ENCODE data around the gene ANKRD12. TPM values are rescaled to one million over a fixed set of nuclear protein-coding genes. Genes with fewer than 3 reads are reported as not detected.
"Not testable (repeated sequence)": the region's sequence is repeated elsewhere in the genome, so short reads cannot be mapped to it uniquely, and the experiment has no call there.

The ANKRD12 gene
- total RNA-seq, 2 donors from 2014 or later, result 22.3 to 32.3 TPM

DNA sequence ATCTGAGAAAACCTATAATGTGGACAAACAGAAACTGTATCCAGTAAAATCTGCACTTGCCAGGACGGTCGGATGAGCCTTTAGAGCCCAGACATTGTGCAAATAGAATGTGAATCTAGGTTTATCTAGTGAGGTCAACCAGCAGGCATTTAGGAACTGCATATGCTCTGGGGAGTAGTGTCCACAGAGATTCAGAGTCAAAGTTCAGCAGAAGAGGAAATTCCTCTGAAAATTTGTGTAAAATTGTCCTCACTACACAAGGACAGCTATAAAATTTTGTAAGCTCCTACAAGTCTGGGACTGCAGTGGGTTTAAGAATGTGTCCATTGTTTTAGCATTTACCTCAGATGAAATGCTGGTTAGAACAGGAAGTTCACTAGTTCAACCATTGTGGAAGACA is 43.9 kb upstream of the ANKRD12 start:
- no peaks in the 10 kb centered on the region for H3K36me3 ChIP-seq
- no peaks in the 10 kb centered on the region for H3K4me1 ChIP-seq
- no peak overlapping the region for H3K27ac ChIP-seq
- H3K4me3 ChIP-seq, result no peak overlapping the region
- no peak for DNase-seq (ENCODE audit: low spot score)
- no peaks in the 10 kb centered on the region for H3K27me3 ChIP-seq
- H3K9me3 ChIP-seq, result no peaks in the 10 kb centered on the region
- TF ChIP-seq, protein P1, sequence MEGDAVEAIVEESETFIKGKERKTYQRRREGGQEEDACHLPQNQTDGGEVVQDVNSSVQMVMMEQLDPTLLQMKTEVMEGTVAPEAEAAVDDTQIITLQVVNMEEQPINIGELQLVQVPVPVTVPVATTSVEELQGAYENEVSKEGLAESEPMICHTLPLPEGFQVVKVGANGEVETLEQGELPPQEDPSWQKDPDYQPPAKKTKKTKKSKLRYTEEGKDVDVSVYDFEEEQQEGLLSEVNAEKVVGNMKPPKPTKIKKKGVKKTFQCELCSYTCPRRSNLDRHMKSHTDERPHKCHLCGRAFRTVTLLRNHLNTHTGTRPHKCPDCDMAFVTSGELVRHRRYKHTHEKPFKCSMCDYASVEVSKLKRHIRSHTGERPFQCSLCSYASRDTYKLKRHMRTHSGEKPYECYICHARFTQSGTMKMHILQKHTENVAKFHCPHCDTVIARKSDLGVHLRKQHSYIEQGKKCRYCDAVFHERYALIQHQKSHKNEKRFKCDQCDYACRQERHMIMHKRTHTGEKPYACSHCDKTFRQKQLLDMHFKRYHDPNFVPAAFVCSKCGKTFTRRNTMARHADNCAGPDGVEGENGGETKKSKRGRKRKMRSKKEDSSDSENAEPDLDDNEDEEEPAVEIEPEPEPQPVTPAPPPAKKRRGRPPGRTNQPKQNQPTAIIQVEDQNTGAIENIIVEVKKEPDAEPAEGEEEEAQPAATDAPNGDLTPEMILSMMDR (IDR thresholded peaks at IDR 0.05), result no peak

DNA sequence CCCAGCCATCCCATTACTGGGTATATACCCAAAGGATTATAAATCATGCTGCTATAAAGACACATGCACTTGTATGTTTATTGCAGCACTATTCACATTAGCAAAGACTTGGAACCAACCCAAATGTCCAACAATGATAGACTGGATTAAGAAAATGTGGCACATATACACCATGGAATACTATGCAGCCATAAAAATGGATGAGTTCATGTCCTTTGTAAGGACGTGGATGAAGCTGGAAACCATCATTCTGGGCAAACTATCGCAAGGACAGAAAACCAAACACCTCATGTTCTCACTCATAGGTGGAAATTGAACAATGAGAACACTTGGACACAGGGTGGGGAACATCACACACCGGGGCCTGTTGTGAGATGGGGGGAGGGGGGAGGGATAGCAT is 43.5 kb upstream of the ANKRD12 start:
- not testable (repeated sequence) for H3K27me3 ChIP-seq; H3K4me1 ChIP-seq; H3K27ac ChIP-seq; H3K9me3 ChIP-seq; H3K36me3 ChIP-seq; DNase-seq (ENCODE audit: low spot score); H3K4me3 ChIP-seq

DNA sequence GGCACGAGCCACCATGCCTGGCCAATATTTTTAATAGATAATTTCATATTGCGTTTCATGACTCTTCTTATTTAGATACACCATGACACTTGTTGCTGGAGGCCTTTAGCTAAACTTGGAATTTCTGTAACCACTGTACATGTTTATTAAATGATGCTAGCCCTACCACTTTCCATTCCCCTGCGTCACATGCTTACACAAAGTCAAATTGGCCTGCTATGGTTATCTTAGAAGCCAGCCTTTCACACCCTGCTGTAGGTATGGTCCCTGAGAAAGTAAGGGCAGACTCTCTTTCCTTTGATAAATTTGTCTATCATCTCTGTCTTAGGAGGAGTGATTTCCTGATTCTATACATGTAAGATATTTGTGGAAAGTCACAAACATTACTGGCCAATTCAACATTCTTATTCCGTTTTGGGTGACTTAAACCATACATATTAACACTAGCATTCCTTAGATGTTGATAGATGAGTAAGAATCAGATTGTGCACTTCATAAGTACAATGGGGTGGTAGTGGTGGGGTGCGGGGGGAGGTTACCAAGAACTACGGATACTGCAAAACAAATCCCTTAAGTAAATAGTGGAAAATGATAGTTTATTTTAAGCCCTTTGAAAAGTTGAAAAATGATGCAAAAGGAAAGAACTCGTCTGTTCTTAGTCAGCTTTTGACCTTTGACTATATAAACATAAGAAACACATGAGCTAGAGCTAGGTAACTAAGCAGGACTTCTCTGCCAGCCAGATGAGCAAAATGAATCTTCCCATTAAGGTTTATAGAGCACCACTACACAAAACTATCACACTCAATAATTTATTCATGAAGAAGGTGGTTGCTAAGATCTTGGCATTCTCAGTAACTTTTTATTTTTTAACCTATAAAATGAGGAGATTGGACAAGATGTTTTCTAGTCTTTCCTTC is 42.0 kb upstream of the ANKRD12 start:
- TF ChIP-seq, protein P1 (IDR thresholded peaks at IDR 0.05), result no peak
- no peak overlapping the region for H3K27ac ChIP-seq
- H3K4me3 ChIP-seq, result no peak overlapping the region
- H3K9me3 ChIP-seq, result no peaks in the 10 kb centered on the region
- H3K27me3 ChIP-seq, result no peaks in the 10 kb centered on the region
- no peak for DNase-seq (ENCODE audit: low spot score)
- H3K36me3 ChIP-seq, result no peaks in the 10 kb centered on the region
- H3K4me1 ChIP-seq, result no peaks in the 10 kb centered on the region

DNA sequence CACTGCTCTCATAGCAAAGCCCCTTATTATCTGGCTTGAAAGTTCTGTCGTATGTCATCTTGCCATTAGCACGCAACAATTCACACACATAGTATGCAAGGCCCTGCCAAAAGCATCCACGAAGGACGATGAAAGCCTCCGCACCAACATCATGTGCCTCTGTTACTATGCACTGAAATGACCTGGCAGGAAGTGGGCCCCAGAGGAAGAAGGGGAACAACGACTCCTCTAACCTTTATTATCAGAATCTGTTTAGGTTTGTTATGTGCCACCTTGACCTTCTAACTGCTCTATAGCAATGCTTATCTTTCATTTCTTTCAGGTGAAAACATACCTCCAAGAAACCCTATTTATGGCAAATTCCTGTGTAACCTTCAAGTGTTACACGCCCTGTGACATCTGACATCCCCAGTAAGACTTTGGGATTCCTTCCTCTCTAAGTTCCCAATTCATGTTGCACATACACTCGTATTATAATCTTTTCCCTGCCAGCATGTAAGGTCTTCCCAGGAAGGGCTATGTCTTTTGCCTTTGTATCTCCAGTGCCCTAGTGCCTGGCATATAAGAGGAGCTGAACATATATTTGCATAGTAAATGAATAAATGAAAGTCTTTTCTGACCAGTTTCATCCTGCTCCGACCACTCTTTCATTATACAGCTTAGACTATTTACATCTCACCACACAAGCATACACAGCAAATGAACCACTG is 41.1 kb upstream of the ANKRD12 start:
- Histone ChIP-seq H3K4me3 (no peak overlapping the region), H3K27ac (no peak overlapping the region), H3K4me1 (no peaks in the 10 kb centered on the region), H3K9me3 (no peaks in the 10 kb centered on the region), H3K27me3 (no peaks in the 10 kb centered on the region), H3K36me3 (no peaks in the 10 kb centered on the region)
- DNase-seq (ENCODE audit: low spot score), result no peak
- TF ChIP-seq, protein P1 (IDR thresholded peaks at IDR 0.05), result no peak

DNA sequence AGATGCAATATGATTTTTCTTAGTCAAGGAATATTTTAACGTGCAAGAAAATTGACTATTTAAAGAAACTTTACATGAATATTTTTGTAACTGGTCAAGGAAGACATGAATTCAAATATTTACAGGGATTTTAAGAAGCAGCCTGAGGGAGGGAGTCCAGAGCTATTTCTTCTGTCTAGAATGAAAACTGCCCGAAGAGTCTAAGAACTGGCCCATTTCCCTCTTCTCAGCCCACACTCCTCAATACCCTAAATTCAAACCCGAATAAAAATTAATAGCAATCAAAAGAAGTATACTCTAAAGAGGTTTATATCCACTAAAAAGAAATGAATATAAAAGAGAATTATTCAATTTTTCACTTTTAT is 40.6 kb upstream of the ANKRD12 start:
- Histone ChIP-seq H3K4me1 (no peaks in the 10 kb centered on the region), H3K9me3 (no peaks in the 10 kb centered on the region), H3K36me3 (no peaks in the 10 kb centered on the region), H3K27me3 (no peaks in the 10 kb centered on the region), H3K27ac (no peak overlapping the region), H3K4me3 (no peak overlapping the region)
- no peak for DNase-seq (ENCODE audit: low spot score)
- TF ChIP-seq, protein P1 (IDR thresholded peaks at IDR 0.05), result no peak

DNA sequence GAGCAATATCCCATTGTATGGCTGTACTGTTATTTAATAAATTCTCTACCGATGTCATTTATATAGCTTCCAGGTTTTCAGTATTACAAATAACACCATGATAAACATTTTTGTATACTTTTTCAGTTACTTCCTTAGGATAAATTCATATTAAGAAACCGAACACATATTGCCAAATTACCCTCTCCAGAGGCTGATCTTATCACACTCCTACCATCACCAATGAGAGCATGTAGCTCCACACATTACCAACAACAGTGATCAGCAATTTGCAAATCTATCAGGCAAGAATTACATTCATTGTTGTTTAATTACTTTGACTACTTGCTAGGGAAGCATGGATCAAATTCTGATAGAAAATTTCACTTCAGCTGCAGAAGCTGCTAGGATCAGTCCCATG is 39.9 kb upstream of the ANKRD12 start:
- Histone ChIP-seq H3K4me3 (no peak overlapping the region), H3K36me3 (no peaks in the 10 kb centered on the region), H3K4me1 (no peaks in the 10 kb centered on the region), H3K27ac (no peak overlapping the region), H3K9me3 (no peaks in the 10 kb centered on the region), H3K27me3 (no peaks in the 10 kb centered on the region)
- no peak for DNase-seq (ENCODE audit: low spot score)
- TF ChIP-seq, protein P1 (IDR thresholded peaks at IDR 0.05), result no peak

All from right atrium auricular region (tissue), 2 donors.